Heart right ventricle (tissue), 16 donors: Measurements from ENCODE around the gene ABLIM1. TPM values are rescaled to one million over a fixed set of nuclear protein-coding genes. Genes with fewer than 3 reads are reported as not detected.

Experiments
- ATAC-seq, 8 donors: fragments of 200-7000 bp; cut with Tn5 transposase; one replicate each; pipeline ENCODE4 v1.9.1; 2020; ENCODE audit warnings: mild to moderate bottlenecking in 8 of 8, moderate library complexity in 8 of 8, moderate number of reproducible peaks in 1 of 8
- DNase-seq, 2 donors: peaks; one replicate each; pipeline ENCODE4 v3.0.0-alpha.2; 2020
- H3K27ac ChIP-seq, 10 donors: fragments of 200-600 bp; sonication (generic) in 2 of 10; one replicate each; pipeline versions ENCODE4 v1.5.0 to v1.8.0; 2020 to 2022; ENCODE audit warnings: mild to moderate bottlenecking in 3 of 10
- H3K27me3 ChIP-seq, 7 donors: fragments of 200-600 bp; one replicate each; pipeline ENCODE4 v1.8.0; 2021 to 2022; ENCODE audit warnings: mild to moderate bottlenecking in 2 of 7
- H3K36me3 ChIP-seq, 9 donors: fragments of 200-600 bp; sonication (generic) in 1 of 9; one replicate each; pipeline versions ENCODE4 v1.5.0 to v1.8.0; 2020 to 2022; ENCODE audit warnings: mild to moderate bottlenecking in 2 of 9
- H3K4me1 ChIP-seq, 9 donors: fragments of 200-600 bp; sonication (generic) in 1 of 9; one replicate each; pipeline versions ENCODE4 v1.5.0 to v1.8.0; 2020 to 2022; ENCODE audit warnings: mild to moderate bottlenecking in 4 of 9
- H3K4me3 ChIP-seq, 10 donors: fragments of 200-600 bp; sonication (generic) in 2 of 10; one replicate each; pipeline versions ENCODE4 v1.5.0 to v1.8.0; 2020 to 2022; ENCODE audit warnings: mild to moderate bottlenecking in 7 of 10, moderate library complexity in 2 of 10
- H3K9me3 ChIP-seq, 11 donors: fragments of 200-600 bp in 10 of 11; sonication (generic) in 2 of 11; one replicate each; pipeline versions ENCODE4 v1.5.0 to v1.8.0; 2013 to 2022; ENCODE audit warnings: mild to moderate bottlenecking in 2 of 11, control low read depth in 1 of 11, moderate library complexity in 1 of 11
- WGBS, 2 donors: extraction: QIAGEN DNeasy Blood & Tissue Kit; methylation state at CpG; one replicate each; pipeline ENCODE4 v1.1.7; 2013; ENCODE audit warnings: inconsistent platforms in 1 of 2; 5-methylcytosine and 5-hydroxymethylcytosine counted together
- intact Hi-C, 10 donors: fragments of 100-400 bp; cut with DNase I; formaldehyde crosslinking; loops; one replicate each; pipeline versions ENCODE4 v1.11.1 to v1.14.2; 2022
- polyA plus RNA-seq, 2 donors: library from polyadenylated mRNA; stranded (reverse); fragments of 200-250 nt; gene quantifications; one replicate each; pipeline ENCODE4 v1.2.3, GENCODE V29; 2013
- total RNA-seq, 10 donors: library from RNA; stranded (reverse); fragmentation: NEBNext Ultra II Directional in 3 of 10; extraction: Animal tissue kit (Norgen Biotek cat#: 25700) in 3 of 10; gene quantifications; one replicate each; pipeline versions ENCODE4 v1.2.1 to v1.2.4, GENCODE V29; 2021 to 2023
- TF ChIP-seq, protein P1 (sequence below), 9 donors: fragments of 200-600 bp; sonication (generic) in 2 of 9; IDR thresholded peaks; one replicate each; pipeline versions ENCODE4 v1.5.0 to v1.8.0; 2021 to 2022; ENCODE audit warnings: antibody characterized with exemption in 9 of 9, mild to moderate bottlenecking in 5 of 9, moderate library complexity in 1 of 9
- donor health status: Arrhythmogenic right ventricular cardiomyopathy.
- donor health status: ischemic (EF 13 %, LVEDD 7.1; RV severe dilation, severe dysfunction).
- donor health status: healthy with polysubstance abuse.
- donor health status: DM: no; HTN: yes; CAD: no.
- donor health status: DM: no; HTN: no; CAD: no.
- donor health status: ischemic (EF 25% LVEDD 6.9; RV normal size, moderate dysfunction).
- donor health status: ischemic (EF 25% LVEDD 5.7; RV mildly dilated, moderate dysfunction).
- donor health status: healthy.
- donor health status: DM: yes; HTN: yes; CAD: no.
- donor health status: Ischemic cardiomyopathy.
- donor health status: ischemic (EF 35%, LVEDD 5.7; RV mildly dilated, moderate dysfunction).
- donor health status: nonischemic (EF 11% LVEDD 7.7; RV severe dilation, severe dysfunction).
- donor health status: DM: yes; HTN: yes; CAD: no.
- donor health status: PGD.
- donor health status: ischemic (EF 29% LVEDD 5.4; RV normal size, mild dysfunction).
- donor health status: nonischemic (EF 23%, LVEDD 6.1; RV moderate dilation, normal function).

ABLIM1 gene
- total and polyA plus RNA-seq, 12 donors: 119 to 816 (median 600) TPM

DNA sequence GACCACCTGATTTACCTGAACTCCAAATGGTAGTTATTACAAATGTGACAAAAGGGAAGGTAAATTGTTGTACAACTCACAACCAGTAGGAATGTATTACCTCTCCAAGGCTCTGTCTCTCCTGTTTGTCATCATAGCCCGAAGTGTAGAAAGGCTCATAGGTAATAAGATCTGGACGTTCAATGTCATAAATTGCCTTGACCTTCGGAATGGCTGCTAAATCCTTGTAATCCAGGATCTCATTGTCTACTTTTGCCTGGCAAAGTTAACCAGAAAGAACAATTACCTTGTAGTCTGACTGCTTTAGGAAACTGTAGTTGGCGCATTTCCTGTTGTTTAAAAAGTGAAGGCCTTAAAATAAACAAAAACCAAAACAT, 185.2 kb downstream of the ABLIM1 start:
- WGBS, 2 donors: 59 to 61% methylated on average over 4 of the region's 4 CpGs
- peak overlapping the region in 4 of 10 donors; percentile 11 to 45 (median 16) for H3K27ac ChIP-seq
- no peak for ATAC-seq

DNA sequence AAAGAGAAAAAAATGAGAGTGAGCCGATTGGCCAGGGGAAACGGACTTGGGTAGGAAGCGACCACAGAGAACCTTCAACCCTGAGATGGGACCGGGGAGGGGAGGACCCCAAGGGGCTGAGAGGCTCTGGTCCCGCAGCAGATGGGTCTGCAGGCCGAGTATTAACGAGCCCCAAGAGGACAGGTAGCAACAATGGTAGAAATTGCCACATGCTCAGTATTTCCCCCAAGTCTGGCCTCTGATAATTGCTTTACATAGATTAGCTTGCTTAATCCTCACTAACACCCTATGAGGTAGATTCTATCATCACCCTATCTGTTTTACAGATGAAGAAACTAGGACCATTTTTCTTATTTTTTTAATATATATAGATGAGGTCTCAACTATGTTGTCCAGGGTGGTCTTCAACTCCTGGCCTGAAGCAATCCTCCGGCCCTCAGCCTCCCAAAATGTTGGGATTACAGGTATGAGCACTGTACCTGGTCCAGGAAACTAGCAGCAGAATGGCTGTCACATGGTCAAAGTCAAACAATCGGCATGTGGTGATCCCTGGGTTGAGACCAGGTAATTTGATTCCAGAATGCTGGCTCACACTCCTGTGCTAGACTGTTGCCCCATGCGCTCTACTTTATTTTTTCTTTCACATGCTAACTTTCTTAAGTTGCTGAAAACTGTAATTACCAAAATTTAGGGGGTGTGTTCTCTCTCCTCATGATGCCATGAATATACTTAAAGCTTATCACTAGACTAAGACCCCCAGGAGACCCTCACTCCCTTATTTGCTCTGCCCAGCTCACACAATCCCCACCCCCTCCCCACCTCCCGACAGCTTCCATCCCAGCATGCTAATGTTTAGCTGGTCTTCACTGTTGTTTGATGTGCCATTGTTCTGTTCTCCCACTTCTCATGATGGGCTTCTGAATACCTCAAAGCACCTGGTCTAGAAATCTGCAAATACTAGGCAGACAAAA, 185.9 kb downstream of the ABLIM1 start:
- DNase-seq (no peak), ATAC-seq (peak in 1 of 8 donors; percentile 33)
- intact Hi-C loops: loop anchor here (1.0 to 10.0 kb wide), 16 partner anchors 70 to 660 kb away; partner anchors contain the start of gene FHIP2A (in 3 of the 10)
- Histone ChIP-seq H3K27me3 (no peaks in the 10 kb centered on the region), H3K9me3 (no peaks in the 10 kb centered on the region), H3K4me1 (peaks cover 0 to 58% (median 22%) of the 10 kb centered on the region in 9 donors), H3K27ac (peak overlapping the region in 6 of 10 donors; percentile 3 to 39 (median 20)), H3K4me3 (no peak overlapping the region), H3K36me3 (peaks cover 0 to 64% (median 21%) of the 10 kb centered on the region in 9 donors)
- TF ChIP-seq, protein P1, sequence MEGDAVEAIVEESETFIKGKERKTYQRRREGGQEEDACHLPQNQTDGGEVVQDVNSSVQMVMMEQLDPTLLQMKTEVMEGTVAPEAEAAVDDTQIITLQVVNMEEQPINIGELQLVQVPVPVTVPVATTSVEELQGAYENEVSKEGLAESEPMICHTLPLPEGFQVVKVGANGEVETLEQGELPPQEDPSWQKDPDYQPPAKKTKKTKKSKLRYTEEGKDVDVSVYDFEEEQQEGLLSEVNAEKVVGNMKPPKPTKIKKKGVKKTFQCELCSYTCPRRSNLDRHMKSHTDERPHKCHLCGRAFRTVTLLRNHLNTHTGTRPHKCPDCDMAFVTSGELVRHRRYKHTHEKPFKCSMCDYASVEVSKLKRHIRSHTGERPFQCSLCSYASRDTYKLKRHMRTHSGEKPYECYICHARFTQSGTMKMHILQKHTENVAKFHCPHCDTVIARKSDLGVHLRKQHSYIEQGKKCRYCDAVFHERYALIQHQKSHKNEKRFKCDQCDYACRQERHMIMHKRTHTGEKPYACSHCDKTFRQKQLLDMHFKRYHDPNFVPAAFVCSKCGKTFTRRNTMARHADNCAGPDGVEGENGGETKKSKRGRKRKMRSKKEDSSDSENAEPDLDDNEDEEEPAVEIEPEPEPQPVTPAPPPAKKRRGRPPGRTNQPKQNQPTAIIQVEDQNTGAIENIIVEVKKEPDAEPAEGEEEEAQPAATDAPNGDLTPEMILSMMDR (IDR thresholded peaks at IDR 0.05): no peak
- 67 to 68% methylated on average over 11 of the region's 11 CpGs for WGBS, 2 donors

More for the DNA sequence above, 185.2 kb downstream of the ABLIM1 start:
- no peak for DNase-seq
- TF ChIP-seq, protein P1 (IDR thresholded peaks at IDR 0.05): no peak
- Histone ChIP-seq H3K9me3 (no peaks in the 10 kb centered on the region), H3K27me3 (no peaks in the 10 kb centered on the region), H3K36me3 (peaks cover 0 to 57% (median 15%) of the 10 kb centered on the region in 9 donors), H3K4me3 (no peak overlapping the region), H3K4me1 (peaks cover 0 to 65% (median 22%) of the 10 kb centered on the region in 9 donors)
- intact Hi-C loops: loop anchor here (5.0 to 10.0 kb wide), 12 partner anchors 69 to 659 kb away; partner anchors contain the start of gene FHIP2A (in 3 of the 10)

DNA sequence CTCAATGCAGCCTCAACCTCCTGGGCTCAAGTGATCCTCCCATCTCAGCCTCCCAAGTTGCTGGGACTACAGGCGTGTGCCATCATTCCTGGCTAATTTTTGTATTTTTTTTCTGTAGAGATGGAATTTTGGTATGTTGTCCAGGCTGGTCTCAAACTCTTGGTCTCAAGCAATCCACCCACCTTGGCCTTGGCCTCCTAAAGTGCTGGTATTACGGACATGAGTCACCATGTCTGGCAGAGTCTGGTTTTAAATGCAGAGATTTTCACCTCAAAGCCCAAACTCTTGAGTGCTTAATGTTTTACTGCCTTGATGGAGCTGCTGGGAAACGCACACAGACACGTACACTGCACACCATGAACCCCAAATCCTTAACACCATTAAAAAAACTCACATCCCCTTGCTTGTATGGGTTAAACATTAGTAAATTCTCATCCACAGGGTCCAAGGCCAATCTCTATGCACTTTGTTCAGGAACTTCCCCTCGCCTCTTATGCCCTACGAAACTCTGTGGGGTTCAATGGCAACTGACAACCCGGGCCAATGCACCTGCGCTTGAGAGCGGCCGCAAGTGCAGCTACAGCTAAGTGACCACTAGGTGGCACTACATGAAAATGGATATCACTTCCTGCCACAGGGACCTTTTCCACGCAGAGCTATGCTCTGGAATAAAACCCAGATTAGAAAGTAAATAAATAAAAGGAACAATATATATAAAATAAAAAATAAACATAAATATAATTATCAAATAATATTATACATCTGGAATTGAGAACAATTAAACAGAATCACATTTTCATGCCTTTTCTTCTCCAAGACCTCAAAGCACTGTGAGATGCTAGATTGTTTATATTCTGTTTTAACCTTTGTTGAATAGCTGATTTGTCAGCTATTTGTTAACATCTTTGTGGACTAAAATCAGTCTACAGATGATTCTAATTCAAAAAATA, 186.8 kb downstream of the ABLIM1 start:
- DNase-seq (peak; percentile 51 to 60), ATAC-seq (peak; percentile 55 to 86 (median 78))
- TF ChIP-seq, protein P1 (IDR thresholded peaks at IDR 0.05): peak; percentile 80 to 95 (median 93)
- Histone ChIP-seq H3K4me1 (peaks cover 0 to 48% (median 17%) of the 10 kb centered on the region in 9 donors), H3K36me3 (peaks cover 0 to 73% (median 21%) of the 10 kb centered on the region in 9 donors), H3K9me3 (no peaks in the 10 kb centered on the region), H3K4me3 (no peak overlapping the region), H3K27me3 (no peaks in the 10 kb centered on the region), H3K27ac (peak overlapping the region in 5 of 10 donors; percentile 3 to 39 (median 24))
- 35 to 38% methylated on average over 11 of the region's 11 CpGs for WGBS, 2 donors
- intact Hi-C loops: loop anchor here (1.0 to 10.0 kb wide), 16 partner anchors 71 to 661 kb away; partner anchors contain the start of gene FHIP2A (in 3 of the 10)
